Fibroblast of lung (primary cell): ENCODE measurements around the gene OLR1. TPM values are rescaled to one million over a fixed set of nuclear protein-coding genes. Genes with fewer than 3 reads are reported as not detected.

Experiments
- DNase-seq, 2 donors: peaks; one replicate each; pipeline versions ENCODE4 v3.0.0 to v3.0.0-alpha.2; 2010; ENCODE audit warnings: low read depth in 2 of 2
- H2AFZ ChIP-seq: 2 replicates; pipeline ENCODE4 v1.5.1; 2012; ENCODE audit warnings: low read length, control low read depth, inconsistent platforms
- H3K27ac ChIP-seq: 2 replicates; pipeline ENCODE4 v1.5.1; 2011; ENCODE audit warnings: low read length, control low read depth; ENCODE audit not compliant: insufficient read depth
- H3K27me3 ChIP-seq: 2 replicates; pipeline ENCODE4 v1.5.1; 2011; ENCODE audit warnings: mild to moderate bottlenecking, low read length; ENCODE audit not compliant: control insufficient read depth, insufficient read depth
- H3K36me3 ChIP-seq: 2 replicates; pipeline ENCODE4 v1.5.1; 2011; ENCODE audit warnings: low read length; ENCODE audit not compliant: control insufficient read depth, insufficient read depth
- H3K4me1 ChIP-seq: 2 replicates; pipeline ENCODE4 v1.5.1; 2011; ENCODE audit warnings: low read length; ENCODE audit not compliant: control insufficient read depth, insufficient read depth; ENCODE audit errors: extremely low read depth
- H3K4me2 ChIP-seq: 2 replicates; pipeline ENCODE4 v1.5.1; 2011; ENCODE audit warnings: low read length, control low read depth; ENCODE audit not compliant: insufficient read depth; ENCODE audit errors: extremely low read depth
- H3K4me3 ChIP-seq, 4 experiments: fragments of 200-600 bp in 1 of 4; sonication (generic) in 1 of 4; replicated peaks in 1 of 4; 2 replicates each; pipeline ENCODE4 v1.5.1; 2011 to 2016; ENCODE audit warnings: low read length in 4 of 4, low read depth in 3 of 4, mild to moderate bottlenecking in 3 of 4, control low read depth in 2 of 4, inconsistent platforms in 1 of 4, mixed read lengths in 1 of 4; ENCODE audit not compliant: insufficient read depth in 1 of 4; ENCODE audit errors: control extremely low read depth in 1 of 4
- H3K79me2 ChIP-seq: 2 replicates; pipeline ENCODE4 v1.5.1; 2012; ENCODE audit warnings: mild to moderate bottlenecking, low read length, inconsistent platforms; ENCODE audit not compliant: control insufficient read depth, insufficient read depth
- H3K9ac ChIP-seq: 2 replicates; pipeline ENCODE4 v1.5.1; 2011; ENCODE audit warnings: mild to moderate bottlenecking, low read length, control low read depth; ENCODE audit not compliant: insufficient read depth
- H3K9me3 ChIP-seq: 2 replicates; pipeline ENCODE4 v1.5.1; 2012; ENCODE audit warnings: low read depth, low read length; ENCODE audit not compliant: control insufficient read depth, insufficient read depth
- H4K20me1 ChIP-seq: 2 replicates; pipeline ENCODE4 v1.5.1; 2011; ENCODE audit warnings: low read length; ENCODE audit not compliant: control insufficient read depth, insufficient read depth; ENCODE audit errors: extremely low read depth
- CTCF ChIP-seq, 2 donors: IDR thresholded peaks in 1 of 2; conservative IDR thresholded peaks in 1 of 2; 1 replicate in 1 of 2; 2 replicates in 1 of 2; pipeline ENCODE4 v1.5.1; 2011 to 2012; ENCODE audit warnings: low read length in 2 of 2, control low read depth in 1 of 2, inconsistent platforms in 1 of 2, low read depth in 1 of 2, mild to moderate bottlenecking in 1 of 2
- EZH2 ChIP-seq: IDR thresholded peaks from 2 replicates; pipeline ENCODE4 v1.5.1; 2012; ENCODE audit warnings: low read length, control low read depth, mild to moderate bottlenecking; ENCODE audit errors: missing control alignments
- polyA plus RNA-seq, 2 donors: library from polyadenylated mRNA; depleted of rRNA in 1 of 2; stranded (reverse) in 1 of 2; unstranded in 1 of 2; fragments of >200 nt; gene quantifications; 2 replicates each; pipeline ENCODE4 v1.2.1, GENCODE V29; 2011 to 2012; ENCODE audit warnings: missing spikeins in 1 of 2
- total RNA-seq: library from RNA; depleted of rRNA; stranded (reverse); fragments of >200 nt; gene quantifications from 2 replicates; pipeline ENCODE4 v1.2.1, GENCODE V29; 2014

OLR1 gene
- total and polyA plus RNA-seq, 2 donors (not counting 1 experiment from before 2014, with no cell fraction given) = 1.2 to 27.4 TPM

GRCh38 chr12:10151621-10152020, 20.3 kb downstream of the OLR1 start:
- no peak overlapping the region for H3K27ac ChIP-seq
- no peak overlapping the region for H3K9ac ChIP-seq
- TF ChIP-seq CTCF (conservative IDR thresholded peaks at IDR 0.05 in 1 of 2, IDR thresholded peaks at IDR 0.05 in 1 of 2; ENCODE audit: low read depth in 1 of 2, low read length in 2 of 2) = no peak
- TF ChIP-seq EZH2 = no peak
- no peaks in the 10 kb centered on the region for H3K36me3 ChIP-seq
- H3K9me3 ChIP-seq = no peaks in the 10 kb centered on the region
- H3K4me3 ChIP-seq = no peak overlapping the region
- no peaks in the 10 kb centered on the region for H3K79me2 ChIP-seq
- H3K4me1 ChIP-seq = peaks cover 2% of the 10 kb centered on the region
- no peaks in the 10 kb centered on the region for H3K27me3 ChIP-seq
- no peak overlapping the region for H2AFZ ChIP-seq
- H3K4me2 ChIP-seq = no peak overlapping the region
- H4K20me1 ChIP-seq = no peaks in the 10 kb centered on the region
- no peak for DNase-seq

- H3K36me3 ChIP-seq = no peaks in the 10 kb centered on the region
- no peaks in the 10 kb centered on the region for H3K9me3 ChIP-seq
- DNase-seq = no peak
- no peak for TF ChIP-seq EZH2
- no peak for TF ChIP-seq CTCF (conservative IDR thresholded peaks at IDR 0.05 in 1 of 2, IDR thresholded peaks at IDR 0.05 in 1 of 2; ENCODE audit: low read depth in 1 of 2, low read length in 2 of 2)
- H3K79me2 ChIP-seq = no peaks in the 10 kb centered on the region
- no peaks in the 10 kb centered on the region for H4K20me1 ChIP-seq
- H3K4me2 ChIP-seq = no peak overlapping the region
- no peak overlapping the region for H3K27ac ChIP-seq
- H3K27me3 ChIP-seq = no peaks in the 10 kb centered on the region
- no peak overlapping the region for H3K4me3 ChIP-seq
- H3K4me1 ChIP-seq = no peaks in the 10 kb centered on the region
- H2AFZ ChIP-seq = no peak overlapping the region
- H3K9ac ChIP-seq = no peak overlapping the region
These were observed 24.1 kb downstream of the OLR1 start for GRCh38 chr12:10147714-10148403.

- TF ChIP-seq CTCF (conservative IDR thresholded peaks at IDR 0.05 in 1 of 2, IDR thresholded peaks at IDR 0.05 in 1 of 2; ENCODE audit: low read depth in 1 of 2, low read length in 2 of 2) (no peak), EZH2 (no peak)
- H3K27ac ChIP-seq = no peak overlapping the region
- H4K20me1 ChIP-seq = no peaks in the 10 kb centered on the region
- no peak overlapping the region for H3K9ac ChIP-seq
- no peaks in the 10 kb centered on the region for H3K27me3 ChIP-seq
- H3K79me2 ChIP-seq = no peaks in the 10 kb centered on the region
- H3K4me3 ChIP-seq = no peak overlapping the region
- no peaks in the 10 kb centered on the region for H3K9me3 ChIP-seq
- DNase-seq = no peak
- no peaks in the 10 kb centered on the region for H3K36me3 ChIP-seq
- no peak overlapping the region for H3K4me2 ChIP-seq
- no peaks in the 10 kb centered on the region for H3K4me1 ChIP-seq
- no peak overlapping the region for H2AFZ ChIP-seq
These were observed 28.8 kb downstream of the OLR1 start for GRCh38 chr12:10142976-10143589.
